GM12872 (cell line): ENCODE measurements around the gene ILDR1.

Experiments used
- TF ChIP-seq, protein P1 (sequence below): IDR thresholded peaks from 3 replicates; pipeline ENCODE4 v1.5.1; 2011; ENCODE audit warnings: low read depth, mild to moderate bottlenecking, low read length, moderate library complexity; ENCODE audit not compliant: insufficient read depth

ILDR1 gene

DNA sequence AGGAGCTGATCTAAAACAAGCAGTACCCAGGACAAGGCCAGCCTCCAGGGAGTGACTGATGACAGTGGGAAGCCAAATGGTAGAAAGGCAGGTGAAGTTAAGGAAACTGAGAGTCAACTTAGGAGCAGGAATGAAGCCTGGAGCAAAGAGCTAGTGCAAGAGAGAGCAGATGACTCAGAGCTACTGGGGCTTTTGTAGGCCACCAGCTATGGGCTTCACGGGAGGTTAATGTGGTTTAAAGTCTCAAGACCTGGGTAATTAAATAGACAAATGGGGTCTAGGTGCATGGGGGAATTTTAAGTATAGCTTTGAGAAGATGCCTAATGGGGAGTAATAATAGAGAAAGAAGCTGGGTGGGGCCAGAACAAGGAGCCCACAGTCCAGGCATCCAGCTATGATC is 36.2 kb upstream of the ILDR1 start:
- TF ChIP-seq, protein P1, sequence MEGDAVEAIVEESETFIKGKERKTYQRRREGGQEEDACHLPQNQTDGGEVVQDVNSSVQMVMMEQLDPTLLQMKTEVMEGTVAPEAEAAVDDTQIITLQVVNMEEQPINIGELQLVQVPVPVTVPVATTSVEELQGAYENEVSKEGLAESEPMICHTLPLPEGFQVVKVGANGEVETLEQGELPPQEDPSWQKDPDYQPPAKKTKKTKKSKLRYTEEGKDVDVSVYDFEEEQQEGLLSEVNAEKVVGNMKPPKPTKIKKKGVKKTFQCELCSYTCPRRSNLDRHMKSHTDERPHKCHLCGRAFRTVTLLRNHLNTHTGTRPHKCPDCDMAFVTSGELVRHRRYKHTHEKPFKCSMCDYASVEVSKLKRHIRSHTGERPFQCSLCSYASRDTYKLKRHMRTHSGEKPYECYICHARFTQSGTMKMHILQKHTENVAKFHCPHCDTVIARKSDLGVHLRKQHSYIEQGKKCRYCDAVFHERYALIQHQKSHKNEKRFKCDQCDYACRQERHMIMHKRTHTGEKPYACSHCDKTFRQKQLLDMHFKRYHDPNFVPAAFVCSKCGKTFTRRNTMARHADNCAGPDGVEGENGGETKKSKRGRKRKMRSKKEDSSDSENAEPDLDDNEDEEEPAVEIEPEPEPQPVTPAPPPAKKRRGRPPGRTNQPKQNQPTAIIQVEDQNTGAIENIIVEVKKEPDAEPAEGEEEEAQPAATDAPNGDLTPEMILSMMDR = no peak

DNA sequence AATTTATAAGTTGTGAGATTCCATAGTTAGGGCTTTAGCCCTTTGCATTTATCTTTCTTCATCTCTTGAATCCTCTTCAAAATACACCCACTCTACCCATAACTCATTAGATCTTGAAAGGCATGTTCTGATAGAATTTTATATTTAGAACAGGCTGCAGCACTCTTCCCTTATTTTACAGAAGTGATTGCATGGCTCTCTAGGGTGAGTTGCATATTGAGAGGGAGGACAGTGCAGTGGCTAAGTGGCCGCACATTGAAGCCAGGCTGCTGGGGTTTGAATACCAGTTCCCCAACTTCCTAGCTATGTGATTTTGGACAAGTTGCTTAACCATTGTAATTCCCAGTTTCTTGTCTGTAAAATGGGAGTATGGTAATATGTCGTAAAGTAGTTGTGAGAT is 35.6 kb upstream of the ILDR1 start:
- TF ChIP-seq, protein P1 = no peak

DNA sequence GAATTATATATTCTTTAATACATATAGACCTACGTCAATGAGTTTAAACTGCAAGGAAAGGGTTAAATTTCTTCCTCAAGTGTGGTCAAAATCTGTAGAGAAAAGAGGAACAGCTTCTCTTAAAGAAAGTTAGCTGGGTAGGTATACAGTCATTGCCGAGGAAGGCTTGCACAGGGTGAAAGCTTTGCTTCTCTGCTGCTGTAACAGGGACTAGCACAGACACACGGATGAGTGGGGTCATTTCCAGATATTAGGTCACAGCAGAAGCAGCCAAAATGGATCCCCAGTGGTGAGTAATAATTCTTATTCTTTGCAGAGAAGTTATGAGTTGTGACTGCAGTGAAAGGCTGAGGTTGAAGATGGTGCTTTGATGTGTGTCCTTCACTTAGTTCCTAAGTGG is 33.2 kb upstream of the ILDR1 start, which contains the start of gene CD86:
Gene CD86, plus strand, starts transcription at position 148 of the 400 bp plus-strand sequence. Its CDS starts 128 bp downstream, at position 276.
- TF ChIP-seq, protein P1 = no peak

DNA sequence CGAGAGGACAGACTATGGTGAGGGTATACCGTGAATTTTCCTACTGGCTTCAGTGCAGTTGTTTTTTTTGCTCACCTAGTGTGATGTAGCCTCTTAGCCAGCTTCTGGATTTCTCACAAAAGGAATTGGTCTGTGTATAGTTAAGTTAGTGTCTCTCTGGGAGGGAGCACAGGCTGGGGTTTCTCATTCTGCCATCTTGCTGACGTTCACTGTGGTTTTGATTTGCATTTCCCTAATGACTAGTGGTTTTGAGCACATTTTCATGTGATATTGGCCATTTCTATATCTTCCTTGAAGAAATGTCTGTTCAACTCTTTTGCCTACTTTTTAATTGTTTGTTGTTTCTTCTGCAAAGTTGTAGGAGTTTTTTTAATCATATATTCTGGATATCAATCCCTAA is 30.9 kb upstream of the ILDR1 start:
- TF ChIP-seq, protein P1 = no peak

DNA sequence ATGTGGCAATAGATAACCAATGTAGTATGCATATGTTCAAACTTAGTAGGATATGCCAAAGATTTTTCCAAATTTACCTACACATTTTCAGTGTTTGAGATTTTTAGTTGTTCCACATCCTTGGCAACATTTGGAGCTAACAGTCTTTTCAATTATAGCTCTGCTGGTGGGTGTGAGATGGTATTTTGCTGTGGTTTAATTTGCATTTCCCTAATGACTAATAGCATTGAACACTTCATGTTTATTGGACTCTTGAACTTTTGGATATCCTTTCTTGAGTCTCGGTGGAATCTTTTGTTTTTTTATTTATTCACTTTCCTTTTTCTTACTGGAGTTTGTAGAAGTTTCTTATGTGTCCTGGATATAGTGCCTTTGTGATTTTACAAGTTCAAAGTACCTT is 11.0 kb upstream of the ILDR1 start:
- TF ChIP-seq, protein P1 = no peak

DNA sequence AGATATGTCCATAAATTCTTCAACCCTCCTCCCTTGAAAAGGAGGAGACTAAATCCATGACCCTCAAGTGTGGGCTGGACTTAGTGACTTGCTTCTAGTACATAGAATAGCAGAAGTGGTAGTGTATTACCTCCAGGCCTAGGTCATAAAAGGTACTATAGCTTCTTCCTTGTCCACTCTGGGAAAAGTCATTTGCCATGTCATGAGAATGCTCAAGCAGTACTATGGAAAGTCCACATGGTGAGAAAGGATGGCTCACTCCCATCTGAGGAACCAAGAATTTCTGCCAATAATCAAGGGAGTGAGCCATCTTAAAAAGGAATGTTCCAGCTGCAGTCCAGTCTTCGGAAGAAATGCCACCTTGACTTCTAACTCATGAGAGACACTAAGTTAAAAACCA is 10.5 kb upstream of the ILDR1 start:
- TF ChIP-seq, protein P1 = no peak

DNA sequence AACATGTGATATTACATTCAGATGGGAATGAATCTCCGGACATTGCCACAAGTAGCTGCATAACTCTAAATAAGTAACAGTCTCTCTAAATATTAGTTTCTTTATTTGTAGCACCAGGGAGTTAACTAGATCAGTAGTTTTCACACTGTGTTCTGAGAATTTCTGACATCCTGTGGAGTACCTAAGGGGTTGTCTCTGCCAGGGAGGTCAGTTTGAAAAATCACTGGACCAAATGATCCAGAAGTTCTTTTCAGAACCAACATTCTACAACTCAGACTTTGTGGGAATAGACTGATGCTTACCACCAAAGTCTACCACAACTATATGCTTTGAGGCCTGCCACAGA is 9.0 kb upstream of the ILDR1 start:
- TF ChIP-seq, protein P1 = no peak
